GM21360 (cell line): Measurements from ENCODE around the gene ECHS1.
"Not testable (repeated sequence)": the region's sequence is repeated elsewhere in the genome, so short reads cannot be mapped to it uniquely, and the experiment has no call there.

Experiments
- ATAC-seq: cut with Tn5 transposase; IDR thresholded peaks from one replicate; pipeline ENCODE4 v1.9.1; 2021; ENCODE audit warnings: mild to moderate bottlenecking, moderate library complexity; ENCODE audit not compliant: unreplicated experiment

The ECHS1 gene

DNA sequence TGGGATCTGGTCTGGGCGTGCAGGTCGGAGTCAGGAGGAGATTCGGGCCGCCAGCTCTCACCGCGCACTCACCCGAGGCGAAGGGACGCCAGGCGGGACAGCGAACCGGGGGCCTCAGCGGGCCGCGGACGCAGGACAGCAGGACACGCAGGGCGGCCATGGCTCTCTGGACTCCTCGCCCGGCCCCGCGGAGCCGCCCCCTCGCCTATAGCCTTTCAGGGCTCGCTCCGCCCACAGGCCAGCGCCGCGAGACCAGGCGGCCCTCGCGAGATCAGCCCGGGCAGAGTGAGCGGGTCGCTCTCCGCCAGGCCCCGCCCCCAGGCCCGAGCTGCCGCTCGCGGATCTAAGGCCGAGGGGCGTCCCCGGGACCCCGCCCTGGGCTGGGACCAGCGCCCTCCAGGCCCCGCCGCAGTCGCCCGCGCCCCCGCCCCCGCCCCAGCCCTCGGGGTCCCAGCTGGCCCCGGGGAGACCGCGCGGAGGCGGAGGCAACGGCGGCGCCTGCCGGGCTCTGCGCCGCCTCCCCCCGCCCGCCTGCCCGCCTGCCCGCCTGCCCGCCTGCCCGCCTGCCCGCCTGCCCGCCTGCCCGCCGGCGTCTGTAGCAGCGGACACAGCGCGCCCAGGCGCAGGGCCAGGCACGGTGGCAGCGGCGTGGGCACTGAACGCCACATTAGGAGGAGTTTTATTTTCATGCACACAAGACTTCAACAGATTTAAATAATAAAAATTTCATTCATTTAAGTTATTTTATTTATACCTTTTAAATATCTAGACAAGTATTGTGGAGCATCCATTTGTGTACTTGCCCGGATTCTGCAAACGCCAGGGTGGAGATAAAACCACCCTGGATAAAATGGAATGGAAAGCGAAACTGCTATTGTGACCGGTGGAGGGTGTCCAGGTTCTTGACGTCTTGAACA, at the start of gene ECHS1:
TSS of gene ECHS1 (minus strand) at position 181 of the 917 bp plus-strand sequence. CDS start at position 160, 21 bp downstream.
- peak; percentile 91 for ATAC-seq

GRCh38 chr10:133422223-133422806, 49.2 kb upstream of the ECHS1 start:
- ATAC-seq: no peak

- no peak for ATAC-seq
These were observed 48.4 kb upstream of the ECHS1 start for GRCh38 chr10:133421336-133422222.

DNA sequence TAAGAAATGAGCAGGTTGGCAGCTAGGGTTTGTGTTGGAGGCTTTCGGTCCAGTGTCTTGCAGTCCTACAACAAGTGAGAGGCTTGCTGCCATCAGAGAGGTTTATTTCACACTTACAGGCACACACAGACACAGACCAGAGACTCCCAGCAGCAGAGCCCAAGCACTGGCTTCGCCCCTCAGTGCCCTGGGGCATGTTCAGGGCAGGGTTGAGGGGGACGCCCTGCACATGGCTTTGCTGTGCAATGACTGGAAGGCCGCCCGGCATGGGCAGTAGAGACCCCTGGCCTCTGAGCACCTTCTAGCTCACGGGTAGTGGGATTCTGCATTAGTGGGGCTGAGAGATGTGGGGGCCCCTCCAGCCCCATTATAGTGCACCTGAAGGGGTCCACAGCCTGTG, 47.4 kb upstream of the ECHS1 start:
- no peak for ATAC-seq

DNA sequence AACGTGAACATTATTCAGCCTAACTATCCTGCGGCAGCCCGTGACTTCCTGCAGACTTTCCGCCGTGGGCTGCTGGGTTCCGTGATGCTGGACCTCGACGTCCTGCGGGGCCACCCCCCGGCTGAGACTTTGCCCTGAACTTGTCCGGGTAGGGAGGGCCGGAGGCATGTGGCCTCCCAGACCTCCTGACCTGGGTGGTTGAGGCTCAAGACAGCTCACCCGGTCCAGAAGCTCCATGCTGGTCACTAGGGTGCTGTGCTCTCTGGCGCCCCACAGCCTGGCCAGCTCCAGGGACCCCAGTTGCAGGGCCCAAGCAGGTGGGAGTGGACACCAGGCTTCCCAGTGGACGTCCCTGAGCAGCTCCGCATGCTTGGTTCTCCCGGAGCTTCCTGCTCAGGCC, 46.9 kb upstream of the ECHS1 start:
- ATAC-seq: no peak

GRCh38 chr10:133419211-133419950, 46.2 kb upstream of the ECHS1 start:
- no peak for ATAC-seq

GRCh38 chr10:133418289-133418993, 45.3 kb upstream of the ECHS1 start:
- ATAC-seq: no peak

GRCh38 chr10:133415752-133416151, 42.6 kb upstream of the ECHS1 start:
- ATAC-seq: no peak

DNA sequence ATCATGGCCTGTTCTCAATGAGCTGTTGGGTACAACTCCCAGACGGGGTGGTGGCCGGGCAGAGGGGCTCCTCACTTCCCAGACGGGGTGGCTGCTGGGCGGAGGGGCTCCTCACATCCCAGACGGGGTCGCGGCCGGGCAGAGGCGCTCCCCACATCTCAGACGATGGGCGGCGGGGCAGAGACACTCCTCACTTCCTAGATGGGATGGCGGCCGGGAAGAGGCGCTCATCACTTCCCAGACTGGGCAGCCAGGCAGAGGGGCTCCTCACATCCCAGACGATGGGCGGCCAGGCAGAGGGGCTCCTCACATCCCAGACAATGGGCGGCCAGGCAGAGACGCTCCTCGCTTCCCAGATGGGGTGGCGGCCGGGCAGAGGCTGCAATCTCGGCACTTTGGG, 41.2 kb upstream of the ECHS1 start:
- not testable (repeated sequence) for ATAC-seq

DNA sequence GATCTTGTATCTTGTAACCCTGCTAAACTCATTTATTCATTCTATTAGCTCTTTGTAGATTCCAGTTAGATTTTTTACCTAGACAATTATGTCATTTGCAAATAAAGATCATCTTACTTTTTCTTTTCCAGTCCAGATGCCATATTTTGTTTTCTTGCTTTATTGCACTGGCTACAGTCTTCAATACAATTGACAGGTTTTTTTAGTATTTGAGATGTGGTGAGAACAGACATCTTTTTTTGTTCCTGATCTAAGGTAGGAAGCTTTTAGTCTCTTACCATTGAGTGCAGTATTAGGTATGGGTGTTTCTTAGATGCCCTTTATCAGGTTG, 39.2 kb upstream of the ECHS1 start:
- ATAC-seq: no peak

- ATAC-seq: no peak
These were observed 38.6 kb upstream of the ECHS1 start for GRCh38 chr10:133411523-133412380.

DNA sequence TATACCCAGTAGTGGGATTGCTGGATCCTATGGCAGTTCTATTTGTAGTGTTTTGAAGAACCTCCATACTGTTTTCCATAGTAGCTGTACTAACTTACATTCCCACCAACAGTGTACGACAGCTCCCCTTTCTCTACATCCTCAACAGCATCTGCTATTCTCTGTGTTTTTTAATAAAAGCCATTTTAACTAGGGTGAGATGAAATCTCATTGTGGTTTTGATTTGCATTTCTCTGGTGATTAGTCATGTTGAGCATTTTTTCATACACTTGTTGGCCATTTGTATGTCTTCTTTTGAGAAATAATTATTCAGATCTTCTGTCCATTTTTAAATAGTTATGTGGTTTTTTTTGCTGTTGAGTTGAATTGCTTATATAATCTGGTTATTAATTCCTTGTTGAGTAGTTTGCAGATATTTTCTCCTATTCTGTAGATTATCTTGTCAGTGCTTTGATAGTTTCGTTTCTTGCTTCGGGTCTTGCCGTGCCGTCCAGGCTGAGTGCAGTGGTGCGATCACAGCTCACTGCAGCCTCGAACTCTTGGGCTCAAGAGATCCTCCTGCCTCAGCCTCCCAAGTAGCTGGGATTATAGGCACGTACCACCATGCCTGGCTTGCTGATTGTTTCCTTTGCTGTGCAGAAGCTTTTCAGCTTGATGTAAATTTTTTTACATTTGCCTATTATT, 32.8 kb upstream of the ECHS1 start:
- ATAC-seq: peak; percentile 51

- no peak for ATAC-seq
These were observed 32.1 kb upstream of the ECHS1 start for GRCh38 chr10:133405272-133405671.

- no peak for ATAC-seq
These were observed 30.6 kb upstream of the ECHS1 start for GRCh38 chr10:133403784-133404183.

- ATAC-seq: no peak
These were observed 30.2 kb upstream of the ECHS1 start for GRCh38 chr10:133403359-133403758.

DNA sequence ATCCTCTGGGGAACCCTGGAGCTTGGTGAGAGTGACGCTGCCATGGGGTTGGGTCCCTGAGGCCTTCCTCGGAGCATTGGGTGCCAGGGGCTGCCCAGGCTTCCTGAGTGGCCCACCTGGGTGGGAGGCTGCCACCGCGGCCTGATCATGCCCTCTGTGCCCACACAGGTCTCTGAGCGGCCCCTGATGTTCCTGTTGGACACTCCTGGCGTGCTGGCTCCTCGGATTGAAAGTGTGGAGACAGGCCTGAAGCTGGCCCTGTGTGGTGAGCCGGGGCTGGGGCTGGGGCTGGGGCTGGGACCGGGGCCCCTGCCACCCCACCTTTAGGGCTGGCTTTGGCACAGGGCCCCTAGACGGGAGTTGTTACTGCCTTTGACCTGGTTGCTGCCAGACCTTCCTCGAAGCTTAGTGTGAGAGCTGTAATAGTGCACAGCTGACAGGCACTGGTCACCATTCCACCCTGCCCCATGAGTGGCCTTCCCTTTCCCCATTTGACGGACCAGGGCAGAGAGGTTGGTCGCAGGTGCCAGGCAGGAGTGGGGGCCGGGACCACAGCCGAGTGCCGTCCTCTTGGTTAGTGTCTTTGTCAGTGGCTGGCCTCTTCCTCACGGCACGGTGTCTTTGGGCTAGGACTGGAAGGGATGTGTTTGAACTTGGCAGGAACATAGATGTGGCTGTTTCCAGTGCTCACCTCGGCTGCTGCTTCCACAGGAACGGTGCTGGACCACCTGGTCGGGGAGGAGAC, 29.0 kb upstream of the ECHS1 start:
- ATAC-seq: no peak

GRCh38 chr10:133401500-133401899, 28.3 kb upstream of the ECHS1 start:
- no peak for ATAC-seq
